ENCODE measurements around the gene UACA.
A peak's percentile ranks its signal among the peaks of the same experiment; 100 is the strongest.
"Not testable (repeated sequence)": the region's sequence is repeated elsewhere in the genome, so short reads cannot be mapped to it uniquely, and the experiment has no call there.

Gene UACA

GRCh38 chr15:70763120-70763949 is at the start of gene UACA:
UACA (minus strand) TSS chr15:70763558; CDS start chr15:70763407, 151 bp downstream.
- peak; percentile 27 to 41 for DNase-seq (ENCODE audit: extremely low read depth in 1 of 2, low read depth in 1 of 2)

GRCh38 chr15:70812827-70813364 is 49.5 kb upstream of the UACA start:
- no peak for DNase-seq (ENCODE audit: extremely low read depth in 1 of 2, low read depth in 1 of 2)

GRCh38 chr15:70810916-70811578 is 47.7 kb upstream of the UACA start:
- DNase-seq (ENCODE audit: extremely low read depth in 1 of 2, low read depth in 1 of 2) = no peak

- no peak for DNase-seq (ENCODE audit: extremely low read depth in 1 of 2, low read depth in 1 of 2)
Observed at GRCh38 chr15:70806992-70807712, 43.8 kb upstream of the UACA start.

- not testable (repeated sequence) for DNase-seq (ENCODE audit: extremely low read depth in 1 of 2, low read depth in 1 of 2)
Observed at GRCh38 chr15:70804388-70804787, 41.0 kb upstream of the UACA start.

- no peak for DNase-seq (ENCODE audit: extremely low read depth in 1 of 2, low read depth in 1 of 2)
Observed at GRCh38 chr15:70802629-70803028, 39.3 kb upstream of the UACA start.

GRCh38 chr15:70801109-70801508 is 37.8 kb upstream of the UACA start:
- DNase-seq (ENCODE audit: extremely low read depth in 1 of 2, low read depth in 1 of 2) = no peak

GRCh38 chr15:70799667-70800450 is 36.5 kb upstream of the UACA start:
- no peak for DNase-seq (ENCODE audit: extremely low read depth in 1 of 2, low read depth in 1 of 2)

- no peak for DNase-seq (ENCODE audit: extremely low read depth in 1 of 2, low read depth in 1 of 2)
Observed at GRCh38 chr15:70797464-70797863, 34.1 kb upstream of the UACA start.

GRCh38 chr15:70796516-70797310 is 33.4 kb upstream of the UACA start:
- DNase-seq (ENCODE audit: extremely low read depth in 1 of 2, low read depth in 1 of 2) = no peak

GRCh38 chr15:70795311-70795665 is 31.9 kb upstream of the UACA start:
- no peak for DNase-seq (ENCODE audit: extremely low read depth in 1 of 2, low read depth in 1 of 2)

GRCh38 chr15:70794596-70795310 is 31.4 kb upstream of the UACA start:
- no peak for DNase-seq (ENCODE audit: extremely low read depth in 1 of 2, low read depth in 1 of 2)

GRCh38 chr15:70793694-70794093 is 30.3 kb upstream of the UACA start:
- no peak for DNase-seq (ENCODE audit: extremely low read depth in 1 of 2, low read depth in 1 of 2)

- no peak for DNase-seq (ENCODE audit: extremely low read depth in 1 of 2, low read depth in 1 of 2)
Observed at GRCh38 chr15:70792171-70792573, 28.8 kb upstream of the UACA start.

GRCh38 chr15:70791259-70791658 is 27.9 kb upstream of the UACA start:
- no peak for DNase-seq (ENCODE audit: extremely low read depth in 1 of 2, low read depth in 1 of 2)

- no peak for DNase-seq (ENCODE audit: extremely low read depth in 1 of 2, low read depth in 1 of 2)
Observed at GRCh38 chr15:70789213-70789612, 25.9 kb upstream of the UACA start.

GRCh38 chr15:70788114-70789049 is 25.0 kb upstream of the UACA start:
- DNase-seq (ENCODE audit: extremely low read depth in 1 of 2, low read depth in 1 of 2) = no peak

GRCh38 chr15:70786996-70787395 is 23.6 kb upstream of the UACA start:
- no peak for DNase-seq (ENCODE audit: extremely low read depth in 1 of 2, low read depth in 1 of 2)

All from activated CD8-positive, alpha-beta memory T cell treated with anti-CD3 and anti-CD28 coated beads for 1 hour (primary cell).